DMS79 (cell line): ENCODE results near the gene AFG1L.

ENCODE experiments used
- DNase-seq: peaks from one replicate; lab custom pipeline; 2025; lab: John Stamatoyannopoulos, UW

The AFG1L gene

DNA sequence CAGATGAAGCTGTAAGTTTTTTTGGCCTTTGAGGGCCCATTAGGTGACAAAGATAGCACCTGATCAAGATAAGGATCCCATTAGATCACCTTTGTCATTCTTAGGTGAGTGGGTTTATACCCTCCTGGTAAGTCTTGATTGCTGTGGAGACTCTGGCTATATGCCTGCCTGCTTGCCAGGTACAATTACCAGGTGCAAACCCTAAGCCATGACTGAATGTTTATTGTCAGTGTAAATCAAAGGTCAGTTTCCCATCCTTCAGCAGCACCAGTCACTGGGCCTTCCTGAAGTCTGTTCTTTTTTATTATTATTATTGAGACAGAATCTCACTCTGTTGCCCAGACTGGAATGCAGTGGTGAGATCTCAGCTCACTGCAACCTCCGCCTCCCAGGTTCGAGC lies 159.5 kb downstream of the AFG1L start:
- no peak for DNase-seq

DNA sequence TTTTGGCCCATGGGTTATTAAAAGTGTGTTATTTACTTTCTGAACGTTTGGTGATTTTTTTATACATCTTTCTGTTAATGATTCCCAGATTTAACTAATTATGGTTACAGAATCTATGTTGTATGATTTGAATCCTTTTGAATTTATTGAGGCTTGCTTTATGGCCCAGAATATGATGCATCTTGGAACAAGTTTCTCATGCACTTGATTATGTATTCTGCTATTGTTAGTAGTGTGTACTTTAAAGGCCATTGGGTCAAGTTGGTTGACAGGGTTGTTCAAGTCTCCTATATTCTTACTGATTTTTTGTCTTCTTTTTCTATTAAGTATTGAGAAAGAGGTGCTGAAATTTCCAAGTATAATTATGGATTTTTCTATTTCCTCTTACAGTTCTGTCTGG lies 160.8 kb downstream of the AFG1L start:
- no peak for DNase-seq

GRCh38 chr6:108463784-108464183 lies 168.9 kb downstream of the AFG1L start:
- no peak for DNase-seq

DNA sequence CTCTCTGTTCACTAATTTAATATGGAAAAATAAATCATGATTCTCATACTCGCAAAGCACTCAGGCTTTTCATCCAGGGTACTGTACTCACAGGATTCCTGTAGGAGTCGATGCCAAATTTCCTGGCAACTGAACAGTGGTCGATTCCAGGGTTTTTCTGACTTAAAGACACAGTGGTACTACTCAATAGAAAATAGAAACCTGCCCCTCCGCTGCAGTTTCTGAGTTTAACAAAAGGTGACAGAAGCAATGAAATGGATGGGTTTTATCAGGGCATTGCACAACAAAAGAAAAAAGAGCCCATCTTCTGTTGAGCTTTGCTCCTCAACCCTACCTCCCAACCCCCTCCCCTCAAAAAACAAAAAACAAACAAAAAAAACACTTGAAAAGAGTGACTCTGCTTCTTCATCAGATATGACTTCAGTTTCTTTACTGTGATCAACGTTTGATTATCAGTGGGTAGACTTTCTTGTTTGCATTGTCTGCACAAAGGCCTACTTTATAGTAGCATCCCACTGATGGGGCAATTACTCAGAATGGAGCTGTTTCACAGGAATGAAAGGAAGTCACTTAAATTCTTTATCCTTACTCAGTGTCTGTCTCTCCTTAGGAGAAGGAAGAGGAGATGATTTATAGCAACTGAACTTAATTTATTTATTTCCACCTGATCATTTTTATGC lies 169.7 kb downstream of the AFG1L start:
- no peak for DNase-seq

DNA sequence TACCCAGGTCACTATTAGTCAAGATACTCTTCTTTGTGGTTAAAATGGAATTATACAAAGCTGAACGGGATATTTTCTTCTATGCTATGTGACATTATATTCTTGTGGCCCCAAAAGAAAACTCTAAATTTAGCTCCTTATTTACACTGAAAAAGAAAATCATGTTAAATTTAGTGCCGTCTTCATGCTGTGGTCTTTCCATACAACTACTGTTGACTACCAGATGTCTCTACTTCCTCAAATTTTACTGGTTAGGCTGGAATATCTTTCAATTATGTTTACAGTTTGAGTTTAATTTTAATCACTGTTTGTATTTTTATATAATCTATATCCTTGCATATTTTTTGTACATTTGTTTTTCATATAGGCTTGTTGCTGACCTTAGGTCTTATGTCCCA lies 170.2 kb downstream of the AFG1L start:
- no peak for DNase-seq

DNA sequence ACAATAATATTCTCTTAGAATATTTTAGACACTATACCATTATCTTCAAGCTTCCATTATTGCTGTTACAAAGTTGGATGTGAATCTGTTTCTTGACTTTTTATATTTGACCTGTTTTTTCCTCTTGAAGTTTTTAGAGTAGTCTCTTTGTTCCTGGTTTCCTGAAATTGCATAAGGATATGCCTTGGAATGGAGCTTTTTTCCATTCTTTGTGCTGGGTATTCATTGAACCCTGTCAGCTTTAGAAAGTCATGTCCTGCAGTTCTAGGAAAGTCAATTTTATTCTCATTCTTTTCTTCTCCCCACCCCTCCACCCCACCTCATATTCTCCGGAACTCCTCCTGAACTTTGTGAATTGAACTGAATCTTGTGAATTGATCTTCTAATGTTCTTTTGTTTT lies 173.5 kb downstream of the AFG1L start:
- DNase-seq = no peak

DNA sequence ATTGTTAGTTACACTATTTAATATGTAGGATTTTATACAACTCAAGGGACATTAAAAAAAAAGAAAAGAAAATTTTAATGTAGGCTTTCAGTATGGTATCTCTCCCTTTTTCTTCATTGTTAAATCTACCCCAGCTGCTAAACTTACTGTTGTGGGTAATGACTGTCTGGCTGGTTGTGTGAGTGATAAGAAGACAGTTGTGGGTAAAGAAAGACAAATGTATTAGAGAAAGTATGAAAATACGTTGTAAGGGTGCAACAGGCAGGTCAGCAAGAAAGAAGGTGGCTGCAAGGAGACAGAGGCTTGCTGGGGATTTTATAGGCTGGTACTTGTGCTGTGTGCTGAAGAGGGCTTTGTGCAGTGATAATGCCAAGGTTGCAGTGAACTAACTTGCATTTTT lies 174.5 kb downstream of the AFG1L start:
- DNase-seq = no peak

- no peak for DNase-seq
Observed at GRCh38 chr6:108473197-108473596, 178.3 kb downstream of the AFG1L start.

GRCh38 chr6:108476376-108476775 lies 181.5 kb downstream of the AFG1L start:
- peak; percentile 62 for DNase-seq

GRCh38 chr6:108476847-108477430 lies 182.1 kb downstream of the AFG1L start:
- DNase-seq = no peak

GRCh38 chr6:108482559-108482958 lies 187.7 kb downstream of the AFG1L start:
- no peak for DNase-seq

GRCh38 chr6:108484016-108484415 lies 189.2 kb downstream of the AFG1L start:
- no peak for DNase-seq

GRCh38 chr6:108489699-108490098 lies 194.8 kb downstream of the AFG1L start:
- no peak for DNase-seq

- DNase-seq = no peak
Observed at GRCh38 chr6:108492131-108492766, 197.4 kb downstream of the AFG1L start.

DNA sequence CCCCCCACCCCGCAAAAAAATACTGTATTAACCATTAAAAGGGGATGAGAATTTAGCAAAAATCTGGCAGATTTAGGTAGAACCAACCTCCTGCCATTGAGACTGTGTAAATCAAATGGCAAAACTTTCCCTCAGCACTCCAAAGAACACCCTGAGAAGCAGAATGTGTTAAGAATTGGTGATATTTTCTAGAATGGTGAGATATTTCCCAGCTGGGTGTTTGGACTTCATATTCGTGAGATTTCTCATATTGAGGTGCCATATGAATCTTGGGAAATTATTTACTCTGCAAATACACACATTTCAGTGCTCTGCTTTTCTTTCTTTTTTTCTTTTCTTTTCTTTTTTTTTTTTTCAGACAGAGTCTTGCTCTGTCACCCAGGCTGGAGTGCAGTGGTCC lies 199.6 kb downstream of the AFG1L start:
- no peak for DNase-seq

DNA sequence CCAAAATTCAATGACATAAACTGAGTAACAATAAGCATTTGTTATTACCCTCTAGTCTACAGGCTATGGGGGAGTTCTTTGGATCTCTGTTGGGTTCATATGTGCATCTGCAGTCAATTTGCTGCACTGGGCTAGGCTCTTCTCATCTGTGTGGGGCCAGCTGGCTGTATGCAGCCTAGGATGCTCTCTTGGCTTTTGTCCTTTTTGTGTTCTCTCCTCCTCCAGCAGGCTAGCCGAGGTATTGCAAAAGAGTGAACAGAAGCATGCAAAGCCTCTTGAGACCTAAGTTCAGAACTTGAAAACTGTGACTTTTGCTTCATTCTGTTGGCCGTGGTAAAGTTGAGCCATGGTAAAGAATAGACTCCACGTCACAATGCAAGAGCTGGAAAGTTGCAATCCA lies 203.0 kb downstream of the AFG1L start:
- DNase-seq = no peak

- DNase-seq = no peak
Observed at GRCh38 chr6:108501559-108501958, 206.7 kb downstream of the AFG1L start.

- DNase-seq = no peak
Observed at GRCh38 chr6:108502832-108503231, 208.0 kb downstream of the AFG1L start.

GRCh38 chr6:108507316-108507715 lies 212.5 kb downstream of the AFG1L start:
- no peak for DNase-seq

DNA sequence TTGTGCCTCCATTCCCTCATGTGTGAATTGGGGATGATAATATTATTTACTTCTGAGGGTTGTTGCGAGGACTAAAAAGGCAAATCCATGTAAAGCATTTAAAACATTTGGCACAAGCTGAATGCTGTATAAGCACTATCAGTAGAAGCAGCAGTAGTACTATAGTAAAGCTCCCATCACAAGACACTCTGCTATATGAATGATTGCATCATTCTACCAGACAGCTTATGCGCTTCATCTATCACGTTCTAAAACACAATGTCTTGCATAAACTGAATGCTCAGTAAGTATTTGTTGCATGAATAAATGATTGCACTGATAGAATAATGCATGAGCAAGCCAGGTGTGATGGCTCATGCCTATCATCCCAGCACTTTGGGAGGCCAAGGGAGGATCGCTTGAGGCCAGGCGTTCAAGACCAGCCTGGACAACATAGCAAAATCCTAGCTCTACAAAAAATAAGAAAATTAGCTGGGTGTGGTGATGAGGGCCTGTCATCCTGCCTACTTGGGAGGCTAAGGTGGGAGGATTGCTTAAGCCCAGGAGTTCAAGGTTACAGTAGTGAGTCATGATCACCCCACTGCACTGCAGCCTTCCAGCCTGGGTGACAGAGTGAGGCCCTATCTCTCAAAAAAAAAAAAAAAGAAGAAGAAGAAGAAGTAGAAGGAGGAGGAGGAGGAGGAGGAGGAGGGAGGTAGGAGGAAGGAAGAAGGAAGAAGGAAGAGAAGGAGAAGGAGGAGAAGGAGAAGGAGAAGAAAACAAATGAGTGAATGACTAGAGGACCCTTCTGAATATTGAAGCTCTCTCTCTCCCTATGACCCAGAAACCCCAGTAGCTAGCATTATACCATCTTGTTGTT lies 215.8 kb downstream of the AFG1L start:
- DNase-seq = no peak

DNA sequence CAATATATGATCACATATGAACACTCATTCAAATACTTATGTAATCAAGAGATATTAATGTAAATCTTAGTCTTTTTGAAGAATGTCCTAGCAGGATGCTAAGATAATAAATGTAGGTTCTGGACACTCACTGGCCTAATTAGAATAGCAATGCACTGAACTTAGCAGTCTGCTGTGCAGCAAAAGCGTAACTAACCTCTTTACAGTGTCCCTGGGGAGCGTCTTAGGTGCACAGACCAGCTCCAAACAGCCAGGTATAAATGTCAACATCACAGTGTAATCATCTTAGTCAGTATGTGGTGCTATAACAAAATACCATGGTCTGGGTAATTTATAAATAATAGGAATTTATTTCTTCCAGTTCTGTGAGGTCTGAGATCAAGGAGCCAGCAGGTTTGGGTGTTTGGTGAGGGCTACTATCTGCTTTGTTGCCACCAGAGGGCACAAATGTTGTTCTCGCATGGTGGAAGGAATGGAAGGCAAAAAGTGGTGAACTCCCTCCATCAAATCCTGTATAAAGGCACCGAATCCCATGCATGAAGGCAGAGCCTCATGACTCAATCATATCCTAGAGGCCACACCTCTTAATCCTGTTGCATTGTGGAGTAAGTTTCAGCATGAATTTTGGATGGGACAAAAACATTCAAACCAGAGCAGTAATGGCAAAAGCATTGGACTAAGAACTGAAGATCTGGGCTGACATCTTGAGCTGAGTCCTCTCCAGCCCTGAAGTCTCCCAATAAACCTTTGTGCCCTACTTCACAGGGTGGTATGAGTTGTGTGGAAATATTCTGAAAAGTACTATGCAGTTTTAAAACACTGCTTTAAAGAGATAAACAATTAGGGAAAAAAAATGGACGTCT lies 224.1 kb downstream of the AFG1L start:
- no peak for DNase-seq

GRCh38 chr6:108521616-108522107 lies 226.8 kb downstream of the AFG1L start:
- no peak for DNase-seq
